Psoas muscle (tissue), 8 donors: ENCODE measurements around the gene BHLHE23. TPM values are rescaled to one million over a fixed set of nuclear protein-coding genes. Genes with fewer than 3 reads are reported as not detected.

ENCODE experiments used
- ATAC-seq, 4 donors: fragments of 200-7000 bp; cut with Tn5 transposase; one replicate each; pipeline ENCODE4 v1.9.1; 2020; ENCODE audit warnings: moderate library complexity in 3 of 4, mild to moderate bottlenecking in 2 of 4
- DNase-seq, 2 donors: peaks; one replicate each; pipeline ENCODE4 v3.0.0-alpha.2; 2020
- H3K27ac ChIP-seq: fragments of 200-600 bp; one replicate; pipeline ENCODE4 v1.8.0; 2022
- H3K27me3 ChIP-seq, 3 donors: fragments of 200-600 bp in 1 of 3; one replicate each; pipeline versions ENCODE4 v1.6.1 to v1.8.0; 2013 to 2022; ENCODE audit warnings: low read length in 2 of 3, mild to moderate bottlenecking in 2 of 3, moderate library complexity in 1 of 3; ENCODE audit not compliant: insufficient read depth in 3 of 3
- H3K36me3 ChIP-seq, 2 donors: fragments of 200-600 bp in 1 of 2; one replicate each; pipeline versions ENCODE4 v1.6.1 to v1.8.0; 2013 to 2022; ENCODE audit warnings: low read depth in 1 of 2, mild to moderate bottlenecking in 1 of 2, moderate library complexity in 1 of 2; ENCODE audit not compliant: insufficient read depth in 1 of 2
- H3K4me1 ChIP-seq: fragments of 200-600 bp; one replicate; pipeline ENCODE4 v1.8.0; 2022
- H3K4me3 ChIP-seq: fragments of 200-600 bp; one replicate; pipeline ENCODE4 v1.8.0; 2022; ENCODE audit warnings: mild to moderate bottlenecking
- H3K9me3 ChIP-seq: fragments of 200-600 bp; one replicate; pipeline ENCODE4 v1.8.0; 2022
- WGBS, 3 donors: extraction: QIAGEN DNeasy Blood & Tissue Kit; methylation state at CpG; one replicate each; pipeline versions ENCODE4 v1.1.6 to v1.1.7; 2013; 5-methylcytosine and 5-hydroxymethylcytosine counted together
- intact Hi-C, 2 donors: fragments of 100-400 bp; cut with DNase I; formaldehyde crosslinking; loops; one replicate each; pipeline versions ENCODE4 v1.11.0 to v1.14.2; 2022
- polyA plus RNA-seq, 3 donors: library from polyadenylated mRNA; stranded (reverse); fragments of 200-250 nt; gene quantifications; one replicate each; pipeline ENCODE4 v1.2.3, GENCODE V29; 2013
- total RNA-seq, 4 donors: library from RNA; stranded (reverse); fragmentation: NEBNext Ultra II Directional in 2 of 4; extraction: Animal tissue kit (Norgen Biotek cat#: 25700) in 2 of 4; gene quantifications; one replicate each; pipeline versions ENCODE4 v1.2.1 to v1.2.4, GENCODE V29; 2021 to 2023
- TF ChIP-seq, protein P1 (sequence below): fragments of 200-600 bp; IDR thresholded peaks from one replicate; pipeline ENCODE4 v1.8.0; 2022; ENCODE audit warnings: antibody characterized with exemption
- donor health status: healthy with polysubstance abuse.
- donor health status: DM: no; HTN: no; CAD: no; lungs with moderate emphysema.
- donor health status: Bipolar disorder and iron deficiency.
- donor health status: healthy.
- donor health status: DM: yes; HTN: yes; CAD: no.
- donor health status: DM: no; HTN: no; CAD: no.
- donor health status: DM: no; HTN: no; CAD: no.
- donor health status: DM: yes; HTN: yes; CAD: no.

BHLHE23 gene
- total and polyA plus RNA-seq, 7 donors: not detected

DNA sequence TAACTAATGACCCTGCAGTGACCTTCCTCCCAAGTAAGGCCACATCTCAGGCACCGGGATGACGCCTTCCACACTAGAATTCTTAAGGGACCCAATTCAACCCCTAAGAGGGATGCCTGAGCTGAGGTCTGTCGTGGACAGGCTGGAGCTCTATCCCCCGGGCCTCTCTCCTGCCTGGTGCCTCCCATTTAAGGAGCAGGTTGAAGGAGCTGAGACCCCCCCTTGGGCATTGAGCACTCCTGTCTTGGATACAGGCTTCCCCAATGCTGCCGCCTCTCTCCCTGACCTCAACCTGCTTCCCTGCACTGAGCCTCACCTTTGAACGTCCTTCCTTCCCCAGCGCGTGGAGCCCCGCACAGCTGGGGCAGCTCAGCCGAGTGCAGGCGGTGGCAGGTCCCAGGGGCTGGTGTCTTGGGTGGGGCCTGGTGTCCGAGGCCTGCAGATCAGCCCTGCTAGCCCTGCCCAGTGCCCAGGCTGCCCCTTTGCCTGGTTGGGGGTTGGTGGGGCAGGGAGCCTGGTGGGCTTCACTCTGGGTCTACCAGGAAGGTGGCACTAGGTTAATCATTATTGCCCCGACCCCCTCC is 19.9 kb upstream of the BHLHE23 start:
- no peaks in the 10 kb centered on the region for H3K9me3 ChIP-seq
- TF ChIP-seq, protein P1, sequence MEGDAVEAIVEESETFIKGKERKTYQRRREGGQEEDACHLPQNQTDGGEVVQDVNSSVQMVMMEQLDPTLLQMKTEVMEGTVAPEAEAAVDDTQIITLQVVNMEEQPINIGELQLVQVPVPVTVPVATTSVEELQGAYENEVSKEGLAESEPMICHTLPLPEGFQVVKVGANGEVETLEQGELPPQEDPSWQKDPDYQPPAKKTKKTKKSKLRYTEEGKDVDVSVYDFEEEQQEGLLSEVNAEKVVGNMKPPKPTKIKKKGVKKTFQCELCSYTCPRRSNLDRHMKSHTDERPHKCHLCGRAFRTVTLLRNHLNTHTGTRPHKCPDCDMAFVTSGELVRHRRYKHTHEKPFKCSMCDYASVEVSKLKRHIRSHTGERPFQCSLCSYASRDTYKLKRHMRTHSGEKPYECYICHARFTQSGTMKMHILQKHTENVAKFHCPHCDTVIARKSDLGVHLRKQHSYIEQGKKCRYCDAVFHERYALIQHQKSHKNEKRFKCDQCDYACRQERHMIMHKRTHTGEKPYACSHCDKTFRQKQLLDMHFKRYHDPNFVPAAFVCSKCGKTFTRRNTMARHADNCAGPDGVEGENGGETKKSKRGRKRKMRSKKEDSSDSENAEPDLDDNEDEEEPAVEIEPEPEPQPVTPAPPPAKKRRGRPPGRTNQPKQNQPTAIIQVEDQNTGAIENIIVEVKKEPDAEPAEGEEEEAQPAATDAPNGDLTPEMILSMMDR: no peak
- no peak overlapping the region for H3K4me3 ChIP-seq
- H3K27me3 ChIP-seq: peaks cover 0 to 90% (median 47%) of the 10 kb centered on the region in 3 donors
- no peaks in the 10 kb centered on the region for H3K36me3 ChIP-seq
- DNase-seq (peak in 1 of 2 donors; percentile 23), ATAC-seq (no peak)
- intact Hi-C loops: no loop called here
- no peak overlapping the region for H3K27ac ChIP-seq
- no peaks in the 10 kb centered on the region for H3K4me1 ChIP-seq
- WGBS, 3 donors: 49 to 72% (median 56%) methylated on average over 13 of the region's 13 CpGs

DNA sequence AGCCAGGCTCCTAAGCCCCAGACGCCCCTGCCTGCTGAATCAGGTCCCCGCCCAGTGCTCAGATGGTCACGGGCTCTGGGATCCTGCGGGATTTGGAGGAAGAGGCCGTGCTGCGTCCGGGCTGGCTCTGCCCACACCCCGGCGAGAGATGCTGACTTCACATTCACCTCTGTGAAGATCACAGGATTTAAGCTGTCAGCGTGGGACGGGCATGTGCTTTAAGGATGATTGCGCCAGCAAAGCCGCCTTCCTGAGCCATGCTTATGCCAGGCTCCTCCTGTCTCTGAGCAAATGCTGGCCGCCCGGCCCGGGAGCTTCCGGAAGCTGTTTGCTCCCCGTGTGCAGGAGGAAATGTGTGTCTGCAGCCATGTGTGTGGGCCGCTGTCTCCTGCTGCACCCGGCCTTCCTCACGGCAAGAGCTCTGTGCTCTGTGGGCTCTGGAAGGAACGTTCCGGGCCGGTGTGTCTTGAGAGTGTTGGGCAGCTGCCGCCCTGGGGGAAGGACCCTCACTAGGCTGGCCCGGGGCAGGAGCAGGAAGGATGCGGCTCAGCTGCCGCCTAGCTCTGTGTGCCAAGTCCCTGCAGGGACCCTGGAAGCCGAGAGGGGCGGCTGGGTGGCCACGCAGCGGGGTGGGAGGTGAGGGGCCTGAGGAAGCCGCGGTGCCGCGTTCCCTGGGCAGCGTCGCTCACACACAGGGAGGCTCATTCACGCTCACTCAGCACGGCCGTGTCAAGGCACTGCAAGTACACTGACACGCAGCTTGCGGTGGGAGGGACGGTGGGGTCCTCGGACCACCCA is 19.0 kb upstream of the BHLHE23 start:
- WGBS, 3 donors: 24 to 38% (median 28%) methylated on average over 45 of the region's 45 CpGs
- no peak overlapping the region for H3K4me3 ChIP-seq
- no peaks in the 10 kb centered on the region for H3K9me3 ChIP-seq
- intact Hi-C loops: no loop called here
- peaks cover 0 to 93% (median 45%) of the 10 kb centered on the region in 3 donors for H3K27me3 ChIP-seq
- peak in 1 of 2 donors; percentile 50 for DNase-seq
- no peaks in the 10 kb centered on the region for H3K4me1 ChIP-seq
- ATAC-seq: no peak
- no peaks in the 10 kb centered on the region for H3K36me3 ChIP-seq
- TF ChIP-seq, protein P1: no peak
- no peak overlapping the region for H3K27ac ChIP-seq

DNA sequence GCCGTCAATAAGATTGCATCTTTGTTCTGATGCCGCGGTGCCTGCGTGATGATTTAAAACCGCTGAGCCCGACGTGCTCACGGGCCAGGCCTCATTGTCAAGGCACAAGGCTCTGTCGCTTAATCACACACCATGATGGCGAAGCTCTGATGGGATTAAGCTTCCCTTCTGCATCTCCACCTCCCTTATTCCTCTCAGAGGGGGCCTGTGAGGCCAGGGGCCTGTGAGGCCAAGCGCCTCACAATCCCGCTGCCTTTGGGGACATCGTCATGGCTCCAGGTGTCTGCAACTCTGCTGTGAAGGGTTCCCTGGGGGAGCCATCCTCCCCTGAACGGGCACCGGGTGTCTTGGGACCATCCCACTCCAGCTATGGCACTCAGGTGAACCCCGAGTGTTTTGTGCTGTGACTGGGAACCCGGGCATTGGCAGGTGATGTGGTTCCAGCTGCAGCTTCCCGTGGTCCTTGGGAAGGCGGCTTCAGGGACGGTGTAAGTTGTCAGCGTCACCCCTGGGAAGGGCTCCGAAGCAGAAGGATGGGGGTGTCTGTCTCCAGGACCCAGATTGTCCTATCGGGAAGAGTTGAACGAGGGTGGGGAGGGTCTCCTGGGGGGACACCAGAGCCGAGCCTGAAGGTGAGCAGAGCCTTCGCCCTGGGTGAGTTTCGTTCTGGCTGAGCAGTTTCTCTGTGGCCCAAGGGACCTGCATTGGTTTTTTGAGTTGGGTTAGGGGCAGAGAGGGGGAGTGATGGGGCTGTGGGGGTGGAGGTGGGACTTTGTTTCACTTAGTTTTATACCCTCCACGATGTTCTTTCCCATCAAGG is 18.0 kb upstream of the BHLHE23 start:
- Histone ChIP-seq H3K4me3 (no peak overlapping the region), H3K36me3 (no peaks in the 10 kb centered on the region), H3K4me1 (no peaks in the 10 kb centered on the region), H3K27ac (no peak overlapping the region), H3K9me3 (no peaks in the 10 kb centered on the region), H3K27me3 (peaks cover 0 to 92% (median 46%) of the 10 kb centered on the region in 3 donors)
- 51 to 60% (median 60%) methylated on average over 28 of the region's 28 CpGs for WGBS, 3 donors
- ATAC-seq (no peak), DNase-seq (peak in 1 of 2 donors; percentile 35)
- TF ChIP-seq, protein P1: no peak
- intact Hi-C loops: no loop called here

DNA sequence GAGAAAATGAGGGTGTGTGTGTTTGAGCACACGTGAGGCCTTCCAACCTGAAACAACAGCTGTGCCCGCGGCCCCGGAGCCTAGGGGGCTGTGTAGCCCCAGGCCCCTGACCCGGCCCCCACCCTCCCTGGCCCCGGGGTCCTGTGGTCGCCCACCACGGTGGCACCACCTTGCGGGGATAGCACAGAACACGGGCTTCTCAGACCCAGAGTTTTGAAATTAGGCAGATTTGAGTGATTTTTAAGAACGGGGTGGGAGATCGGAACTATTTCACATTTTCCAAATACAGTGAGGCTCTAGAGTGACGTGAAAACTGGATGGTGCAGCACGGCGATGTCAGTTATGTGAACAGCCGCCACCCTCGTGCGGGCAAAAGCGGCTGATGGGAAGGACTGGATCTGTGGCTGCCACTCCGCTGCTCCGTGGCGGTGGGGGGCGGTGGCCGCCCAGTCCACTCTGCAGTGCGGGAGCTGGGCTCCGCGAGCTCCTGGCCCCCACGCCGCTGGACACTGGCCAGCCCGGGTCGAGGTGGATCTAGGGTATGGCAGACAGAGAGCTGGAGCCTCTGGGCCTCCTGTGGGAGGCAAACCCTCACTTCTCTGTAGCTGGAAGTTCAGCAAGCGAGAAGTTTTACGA is 17.3 kb upstream of the BHLHE23 start:
- H3K9me3 ChIP-seq: no peaks in the 10 kb centered on the region
- H3K27ac ChIP-seq: no peak overlapping the region
- H3K4me1 ChIP-seq: no peaks in the 10 kb centered on the region
- peaks cover 0 to 91% (median 46%) of the 10 kb centered on the region in 3 donors for H3K27me3 ChIP-seq
- DNase-seq: peak in 1 of 2 donors; percentile 41
- 67 to 75% (median 68%) methylated on average over 33 of the region's 33 CpGs for WGBS, 3 donors
- no peaks in the 10 kb centered on the region for H3K36me3 ChIP-seq
- H3K4me3 ChIP-seq: no peak overlapping the region
- intact Hi-C loops: no loop called here
- TF ChIP-seq, protein P1: no peak
- no peak for ATAC-seq
